ENCODE data around the gene ABHD16B.
"Not testable (repeated sequence)": the region's sequence is repeated elsewhere in the genome, so short reads cannot be mapped to it uniquely, and the experiment has no call there.

DNA sequence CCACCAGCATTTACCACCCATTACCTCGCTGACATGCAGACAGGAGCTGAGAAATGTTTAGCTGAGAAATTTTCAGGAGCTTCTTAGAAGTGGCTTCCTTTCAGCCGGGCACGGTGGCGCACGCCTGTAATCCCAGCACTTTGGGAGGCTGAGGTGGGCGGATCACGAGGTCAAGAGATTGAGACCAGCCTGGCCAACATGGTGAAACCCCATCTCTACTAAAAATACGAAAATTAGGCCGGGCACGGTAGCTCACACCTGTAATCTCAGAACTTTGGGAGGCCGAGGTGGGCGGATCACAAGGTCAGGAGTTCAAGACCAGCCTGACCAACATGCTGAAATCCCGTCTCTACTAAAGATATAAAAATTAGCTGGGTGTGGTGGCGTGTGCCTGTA, 9.8 kb upstream of the ABHD16B start:
- TF ChIP-seq, protein P1, sequence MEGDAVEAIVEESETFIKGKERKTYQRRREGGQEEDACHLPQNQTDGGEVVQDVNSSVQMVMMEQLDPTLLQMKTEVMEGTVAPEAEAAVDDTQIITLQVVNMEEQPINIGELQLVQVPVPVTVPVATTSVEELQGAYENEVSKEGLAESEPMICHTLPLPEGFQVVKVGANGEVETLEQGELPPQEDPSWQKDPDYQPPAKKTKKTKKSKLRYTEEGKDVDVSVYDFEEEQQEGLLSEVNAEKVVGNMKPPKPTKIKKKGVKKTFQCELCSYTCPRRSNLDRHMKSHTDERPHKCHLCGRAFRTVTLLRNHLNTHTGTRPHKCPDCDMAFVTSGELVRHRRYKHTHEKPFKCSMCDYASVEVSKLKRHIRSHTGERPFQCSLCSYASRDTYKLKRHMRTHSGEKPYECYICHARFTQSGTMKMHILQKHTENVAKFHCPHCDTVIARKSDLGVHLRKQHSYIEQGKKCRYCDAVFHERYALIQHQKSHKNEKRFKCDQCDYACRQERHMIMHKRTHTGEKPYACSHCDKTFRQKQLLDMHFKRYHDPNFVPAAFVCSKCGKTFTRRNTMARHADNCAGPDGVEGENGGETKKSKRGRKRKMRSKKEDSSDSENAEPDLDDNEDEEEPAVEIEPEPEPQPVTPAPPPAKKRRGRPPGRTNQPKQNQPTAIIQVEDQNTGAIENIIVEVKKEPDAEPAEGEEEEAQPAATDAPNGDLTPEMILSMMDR (IDR thresholded peaks at IDR 0.05): not testable (repeated sequence)
- TF ChIP-seq EZH2 (IDR thresholded peaks at IDR 0.05; ENCODE audit: borderline replicate concordance, insufficient read depth, low read depth, low read length, poor library complexity, severe bottlenecking): not testable (repeated sequence)
